ENCODE results near the gene ACSBG1.

Gene ACSBG1

GRCh38 chr15:78193731-78194567, 40.4 kb downstream of the ACSBG1 start:
- no peak for DNase-seq (ENCODE audit: low read depth)
- H3K4me3 ChIP-seq (ENCODE audit: low read length) = no peak overlapping the region
- TF ChIP-seq, protein P1, sequence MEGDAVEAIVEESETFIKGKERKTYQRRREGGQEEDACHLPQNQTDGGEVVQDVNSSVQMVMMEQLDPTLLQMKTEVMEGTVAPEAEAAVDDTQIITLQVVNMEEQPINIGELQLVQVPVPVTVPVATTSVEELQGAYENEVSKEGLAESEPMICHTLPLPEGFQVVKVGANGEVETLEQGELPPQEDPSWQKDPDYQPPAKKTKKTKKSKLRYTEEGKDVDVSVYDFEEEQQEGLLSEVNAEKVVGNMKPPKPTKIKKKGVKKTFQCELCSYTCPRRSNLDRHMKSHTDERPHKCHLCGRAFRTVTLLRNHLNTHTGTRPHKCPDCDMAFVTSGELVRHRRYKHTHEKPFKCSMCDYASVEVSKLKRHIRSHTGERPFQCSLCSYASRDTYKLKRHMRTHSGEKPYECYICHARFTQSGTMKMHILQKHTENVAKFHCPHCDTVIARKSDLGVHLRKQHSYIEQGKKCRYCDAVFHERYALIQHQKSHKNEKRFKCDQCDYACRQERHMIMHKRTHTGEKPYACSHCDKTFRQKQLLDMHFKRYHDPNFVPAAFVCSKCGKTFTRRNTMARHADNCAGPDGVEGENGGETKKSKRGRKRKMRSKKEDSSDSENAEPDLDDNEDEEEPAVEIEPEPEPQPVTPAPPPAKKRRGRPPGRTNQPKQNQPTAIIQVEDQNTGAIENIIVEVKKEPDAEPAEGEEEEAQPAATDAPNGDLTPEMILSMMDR (conservative IDR thresholded peaks at IDR 0.05; ENCODE audit: low read depth, low read length) = no peak

DNA sequence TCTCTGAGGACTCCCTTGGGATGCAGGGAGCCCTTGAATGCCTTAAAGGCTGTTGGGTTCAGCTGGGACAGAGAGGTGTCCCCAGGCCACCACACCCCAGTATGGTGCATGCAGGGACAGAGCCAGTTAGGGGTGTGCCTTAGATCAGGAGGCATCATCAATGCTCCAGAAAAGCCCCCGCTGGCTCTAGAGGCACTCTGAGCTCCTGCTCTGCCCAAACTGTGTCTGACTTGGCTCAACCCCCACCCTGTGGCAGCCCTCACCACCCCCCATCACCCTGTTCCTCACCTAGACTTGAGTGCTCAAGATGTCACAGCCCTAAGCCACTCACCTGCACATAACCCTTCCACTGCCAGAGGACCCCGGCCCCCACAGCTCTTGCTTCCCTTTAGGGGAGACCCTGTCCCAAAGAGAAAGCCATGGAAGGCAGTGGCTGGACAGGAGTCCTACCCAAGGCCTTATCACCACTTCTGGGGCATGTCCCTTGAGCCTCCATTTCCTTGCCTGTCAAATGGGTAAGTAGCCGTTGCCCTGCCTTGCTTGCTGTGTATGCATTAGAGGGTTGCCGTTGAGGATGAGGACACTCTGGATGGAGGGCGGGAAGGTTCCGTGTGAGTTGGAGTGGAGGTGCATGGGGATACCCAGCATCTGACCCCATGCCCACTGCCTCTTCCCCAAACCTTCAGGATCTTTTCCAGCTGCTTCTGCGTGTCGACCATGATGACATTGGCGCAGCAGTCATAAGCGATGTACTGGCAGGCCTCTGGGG, 41.4 kb downstream of the ACSBG1 start:
- no peak overlapping the region for H3K4me3 ChIP-seq (ENCODE audit: low read length)
- TF ChIP-seq, protein P1 (conservative IDR thresholded peaks at IDR 0.05; ENCODE audit: low read depth, low read length) = no peak
- no peak for DNase-seq (ENCODE audit: low read depth)

- H3K4me3 ChIP-seq (ENCODE audit: low read length) = no peak overlapping the region
- no peak for DNase-seq (ENCODE audit: low read depth)
- TF ChIP-seq, protein P1 (conservative IDR thresholded peaks at IDR 0.05; ENCODE audit: low read depth, low read length) = no peak
Observed at GRCh38 chr15:78182821-78183220, 51.5 kb downstream of the ACSBG1 start.

DNA sequence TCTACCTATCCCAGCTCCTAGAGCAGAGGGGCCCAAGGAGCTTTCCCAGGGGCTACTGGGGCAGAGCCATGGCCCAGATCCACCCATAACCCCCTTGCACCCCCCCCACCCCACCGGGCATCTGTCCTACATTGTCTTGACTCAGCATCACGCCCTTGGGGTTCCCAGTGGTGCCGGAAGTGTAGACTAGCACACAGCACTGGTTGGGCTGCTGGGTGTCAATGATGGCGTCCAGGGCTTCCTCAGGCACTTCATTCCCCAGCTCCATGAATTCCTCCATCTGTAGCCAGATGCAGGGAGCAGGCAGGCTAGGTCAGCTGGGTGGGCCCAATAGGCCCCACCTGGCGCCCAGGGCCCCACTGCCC, 52.0 kb downstream of the ACSBG1 start:
- no peak for DNase-seq (ENCODE audit: low read depth)
- no peak overlapping the region for H3K4me3 ChIP-seq (ENCODE audit: low read length)
- TF ChIP-seq, protein P1 (conservative IDR thresholded peaks at IDR 0.05; ENCODE audit: low read depth, low read length) = no peak

- DNase-seq (ENCODE audit: low read depth) = no peak
- H3K4me3 ChIP-seq (ENCODE audit: low read length) = no peak overlapping the region
- TF ChIP-seq, protein P1 (conservative IDR thresholded peaks at IDR 0.05; ENCODE audit: low read depth, low read length) = no peak
Observed at GRCh38 chr15:78179906-78180305, 54.5 kb downstream of the ACSBG1 start.

DNA sequence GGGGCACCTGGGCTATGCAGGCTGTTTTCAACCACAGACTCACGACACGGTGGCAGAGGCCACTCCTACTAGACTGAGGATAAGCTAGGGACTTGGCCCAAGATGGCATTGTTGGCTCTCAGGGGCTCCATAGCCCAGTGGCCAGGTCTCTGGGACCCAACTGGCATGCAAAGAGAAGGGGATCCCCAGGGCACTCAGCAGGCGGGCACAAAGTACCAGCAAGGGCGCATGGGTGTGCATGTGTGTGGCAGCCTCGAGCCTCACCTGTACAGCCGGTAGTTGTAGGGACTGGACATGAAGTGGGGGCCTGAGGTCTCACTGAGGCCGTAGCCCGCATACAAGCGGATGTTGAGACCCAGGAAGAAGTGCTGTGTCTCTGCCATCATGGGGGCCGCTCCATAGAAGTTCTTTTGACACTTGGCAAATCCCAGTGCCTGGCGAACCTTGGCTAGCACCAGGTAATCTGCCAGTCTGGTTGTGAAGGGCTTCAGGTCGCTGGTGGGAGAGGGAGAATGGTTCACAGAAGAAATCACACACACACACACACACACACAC, 55.0 kb downstream of the ACSBG1 start:
- TF ChIP-seq, protein P1 (conservative IDR thresholded peaks at IDR 0.05; ENCODE audit: low read depth, low read length) = no peak
- no peak for DNase-seq (ENCODE audit: low read depth)

More for the DNA sequence above, 55.0 kb downstream of the ACSBG1 start:
- no peak overlapping the region for H3K4me3 ChIP-seq (ENCODE audit: low read length)

All from retinal pigment epithelial cell (primary cell).